ENCODE measurements around the gene UBE2D2. TPM values are rescaled to one million over a fixed set of nuclear protein-coding genes. Genes with fewer than 3 reads are reported as not detected.

UBE2D2 gene
- total RNA-seq, 1 experiment from 2014 or later: 187 TPM

- no peak for TF ChIP-seq CTCF (IDR thresholded peaks at IDR 0.05; ENCODE audit: unreplicated experiment)
- H3K4me3 Mint-ChIP-seq (ENCODE audit: low read depth, unreplicated experiment): no peak overlapping the region
- H3K27me3 Mint-ChIP-seq (ENCODE audit: unreplicated experiment): no peaks in the 10 kb centered on the region
- no TSS peak for BruUV-seq (replicated peaks)
- DNase-seq: no peak
- no peak overlapping the region for H3K27ac Mint-ChIP-seq (ENCODE audit: unreplicated experiment)
- H3K36me3 Mint-ChIP-seq (ENCODE audit: insufficient read depth, unreplicated experiment): peaks cover 57% of the 10 kb centered on the region
- CTCF ChIA-PET: no interaction called here
- H3K9me3 Mint-ChIP-seq (ENCODE audit: low read depth, unreplicated experiment): no peaks in the 10 kb centered on the region
- H3K4me1 Mint-ChIP-seq (ENCODE audit: low read depth, unreplicated experiment): peaks cover 66% of the 10 kb centered on the region
- intact Hi-C loops (cut with micrococcal nuclease; ENCODE audit: unreplicated experiment): no loop called here
These were observed 85.0 kb downstream of the UBE2D2 start for GRCh38 chr5:139646111-139646510.

GRCh38 chr5:139646912-139647505, 85.9 kb downstream of the UBE2D2 start:
- DNase-seq: no peak
- CTCF ChIA-PET: interaction anchor here (1.5 to 1.7 kb wide), 2 partner anchors 10 to 38 kb away, joined by 5 to 68 read pairs; no protein-coding TSS in a partner anchor
- H3K9me3 Mint-ChIP-seq (ENCODE audit: low read depth, unreplicated experiment): no peaks in the 10 kb centered on the region
- peaks cover 67% of the 10 kb centered on the region for H3K4me1 Mint-ChIP-seq (ENCODE audit: low read depth, unreplicated experiment)
- no TSS peak for BruUV-seq (replicated peaks)
- H3K27me3 Mint-ChIP-seq (ENCODE audit: unreplicated experiment): no peaks in the 10 kb centered on the region
- peaks cover 58% of the 10 kb centered on the region for H3K36me3 Mint-ChIP-seq (ENCODE audit: insufficient read depth, unreplicated experiment)
- TF ChIP-seq CTCF (IDR thresholded peaks at IDR 0.05; ENCODE audit: unreplicated experiment): no peak
- H3K4me3 Mint-ChIP-seq (ENCODE audit: low read depth, unreplicated experiment): peak overlapping the region; percentile 99
- intact Hi-C loops (cut with micrococcal nuclease; ENCODE audit: unreplicated experiment): no loop called here
- H3K27ac Mint-ChIP-seq (ENCODE audit: unreplicated experiment): no peak overlapping the region

GRCh38 chr5:139647506-139648204, 86.5 kb downstream of the UBE2D2 start:
- BruUV-seq (replicated peaks): no TSS peak
- CTCF ChIA-PET: interaction anchor here (0.7 to 1.7 kb wide), 14 partner anchors 10 to 436 kb away, joined by 3 to 68 read pairs (median 4); no protein-coding TSS in a partner anchor
- peaks cover 60% of the 10 kb centered on the region for H3K36me3 Mint-ChIP-seq (ENCODE audit: insufficient read depth, unreplicated experiment)
- no peaks in the 10 kb centered on the region for H3K27me3 Mint-ChIP-seq (ENCODE audit: unreplicated experiment)
- peaks cover 67% of the 10 kb centered on the region for H3K4me1 Mint-ChIP-seq (ENCODE audit: low read depth, unreplicated experiment)
- H3K4me3 Mint-ChIP-seq (ENCODE audit: low read depth, unreplicated experiment): peak overlapping the region; percentile 99
- DNase-seq: no peak
- no peaks in the 10 kb centered on the region for H3K9me3 Mint-ChIP-seq (ENCODE audit: low read depth, unreplicated experiment)
- TF ChIP-seq CTCF (IDR thresholded peaks at IDR 0.05; ENCODE audit: unreplicated experiment): no peak
- H3K27ac Mint-ChIP-seq (ENCODE audit: unreplicated experiment): no peak overlapping the region
- intact Hi-C loops (cut with micrococcal nuclease; ENCODE audit: unreplicated experiment): loop anchor here (1.0 kb wide), 1 partner anchor 10 kb away; no protein-coding TSS in a partner anchor

GRCh38 chr5:139648205-139649081, 87.3 kb downstream of the UBE2D2 start, which contains the start of gene CXXC5:
Gene CXXC5, plus strand, starts transcription at chr5:139648349. Its CDS starts 32,175 bp downstream, at chr5:139680524.
- TF ChIP-seq CTCF (IDR thresholded peaks at IDR 0.05; ENCODE audit: unreplicated experiment): no peak
- peak; percentile 91 for DNase-seq
- CTCF ChIA-PET: interaction anchor here (0.7 to 1.7 kb wide), 14 partner anchors 9 to 437 kb away, joined by 3 to 68 read pairs (median 4); no protein-coding TSS in a partner anchor
- Mint-ChIP-seq H3K27me3 (ENCODE audit: unreplicated experiment) (no peaks in the 10 kb centered on the region), H3K4me3 (ENCODE audit: low read depth, unreplicated experiment) (peak within 1 kb of the TSS; percentile 99), H3K27ac (ENCODE audit: unreplicated experiment) (no peak within 1 kb of the TSS), H3K36me3 (ENCODE audit: insufficient read depth, unreplicated experiment) (peaks cover 52% of the 10 kb centered on the region), H3K9me3 (ENCODE audit: low read depth, unreplicated experiment) (no peaks in the 10 kb centered on the region), H3K4me1 (ENCODE audit: low read depth, unreplicated experiment) (peaks cover 67% of the 10 kb centered on the region)
- intact Hi-C loops (cut with micrococcal nuclease; ENCODE audit: unreplicated experiment): loop anchor here (1.0 kb wide), 1 partner anchor 11 kb away; no protein-coding TSS in a partner anchor
- no TSS peak for BruUV-seq (replicated peaks)

Measured in Calu3 (cell line).